ENCODE results near the gene MACROD1.

DNA sequence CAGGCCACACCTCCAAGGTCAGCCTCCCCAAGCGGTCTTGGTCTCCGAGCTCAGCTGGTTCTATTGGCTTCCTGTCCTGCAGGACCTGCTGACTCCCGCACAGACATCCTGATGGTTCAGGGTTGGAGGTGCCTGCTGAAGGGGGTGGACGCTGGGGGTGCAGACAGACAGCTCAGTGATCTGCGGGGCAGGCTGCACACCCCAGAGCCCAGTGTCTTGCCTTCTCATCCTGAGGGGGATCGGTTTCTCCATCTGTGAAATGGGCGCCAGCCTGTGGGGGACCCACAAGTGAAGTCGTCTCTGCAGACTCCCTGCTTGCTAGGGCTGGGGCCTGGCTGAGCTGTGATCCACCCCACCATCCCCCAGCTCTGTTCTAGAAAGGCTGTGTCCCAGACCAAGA is 116.4 kb downstream of the MACROD1 start:
- TF ChIP-seq, protein P1, sequence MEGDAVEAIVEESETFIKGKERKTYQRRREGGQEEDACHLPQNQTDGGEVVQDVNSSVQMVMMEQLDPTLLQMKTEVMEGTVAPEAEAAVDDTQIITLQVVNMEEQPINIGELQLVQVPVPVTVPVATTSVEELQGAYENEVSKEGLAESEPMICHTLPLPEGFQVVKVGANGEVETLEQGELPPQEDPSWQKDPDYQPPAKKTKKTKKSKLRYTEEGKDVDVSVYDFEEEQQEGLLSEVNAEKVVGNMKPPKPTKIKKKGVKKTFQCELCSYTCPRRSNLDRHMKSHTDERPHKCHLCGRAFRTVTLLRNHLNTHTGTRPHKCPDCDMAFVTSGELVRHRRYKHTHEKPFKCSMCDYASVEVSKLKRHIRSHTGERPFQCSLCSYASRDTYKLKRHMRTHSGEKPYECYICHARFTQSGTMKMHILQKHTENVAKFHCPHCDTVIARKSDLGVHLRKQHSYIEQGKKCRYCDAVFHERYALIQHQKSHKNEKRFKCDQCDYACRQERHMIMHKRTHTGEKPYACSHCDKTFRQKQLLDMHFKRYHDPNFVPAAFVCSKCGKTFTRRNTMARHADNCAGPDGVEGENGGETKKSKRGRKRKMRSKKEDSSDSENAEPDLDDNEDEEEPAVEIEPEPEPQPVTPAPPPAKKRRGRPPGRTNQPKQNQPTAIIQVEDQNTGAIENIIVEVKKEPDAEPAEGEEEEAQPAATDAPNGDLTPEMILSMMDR (IDR thresholded peaks at IDR 0.05; ENCODE audit: poor library complexity): no peak
- TF ChIP-seq EZH2phosphoT487 (IDR thresholded peaks at IDR 0.05; ENCODE audit: low read depth, severe bottlenecking, unreplicated experiment): no peak

Data from hepatocyte (in vitro differentiated cells).